DOHH2 (cell line): ENCODE measurements around the gene SPP2.

Experiments used
- EZH2phosphoT487 ChIP-seq: fragments of 200-600 bp; sonication (generic); IDR thresholded peaks from 2 replicates; pipeline ENCODE4 v1.6.1; 2017; ENCODE audit warnings: borderline replicate concordance, mild to moderate bottlenecking, antibody characterized with exemption, low read length, moderate library complexity, mixed read lengths
- TF ChIP-seq, protein P1 (sequence below): fragments of 200-600 bp; sonication (generic); IDR thresholded peaks from one replicate; pipeline ENCODE4 v1.5.1; 2014; ENCODE audit warnings: antibody characterized with exemption, mild to moderate bottlenecking, low read depth, low read length; ENCODE audit not compliant: poor library complexity, severe bottlenecking

DNA sequence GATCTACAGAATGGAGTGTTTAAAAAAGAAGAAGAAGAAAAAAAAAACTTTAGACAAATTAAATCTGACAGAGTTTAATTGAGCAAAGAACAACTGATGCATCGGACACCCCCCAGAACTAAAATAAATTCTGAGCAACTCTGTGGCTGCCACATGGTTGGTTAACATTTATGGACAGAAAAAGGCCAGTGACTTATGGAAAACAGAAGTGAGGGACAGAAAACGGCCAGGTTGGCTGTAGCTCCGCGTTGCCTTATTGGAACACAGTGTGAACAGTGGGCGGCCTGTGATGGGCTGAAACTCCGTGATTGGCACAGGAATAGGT, 75.6 kb downstream of the SPP2 start:
- TF ChIP-seq, protein P1, sequence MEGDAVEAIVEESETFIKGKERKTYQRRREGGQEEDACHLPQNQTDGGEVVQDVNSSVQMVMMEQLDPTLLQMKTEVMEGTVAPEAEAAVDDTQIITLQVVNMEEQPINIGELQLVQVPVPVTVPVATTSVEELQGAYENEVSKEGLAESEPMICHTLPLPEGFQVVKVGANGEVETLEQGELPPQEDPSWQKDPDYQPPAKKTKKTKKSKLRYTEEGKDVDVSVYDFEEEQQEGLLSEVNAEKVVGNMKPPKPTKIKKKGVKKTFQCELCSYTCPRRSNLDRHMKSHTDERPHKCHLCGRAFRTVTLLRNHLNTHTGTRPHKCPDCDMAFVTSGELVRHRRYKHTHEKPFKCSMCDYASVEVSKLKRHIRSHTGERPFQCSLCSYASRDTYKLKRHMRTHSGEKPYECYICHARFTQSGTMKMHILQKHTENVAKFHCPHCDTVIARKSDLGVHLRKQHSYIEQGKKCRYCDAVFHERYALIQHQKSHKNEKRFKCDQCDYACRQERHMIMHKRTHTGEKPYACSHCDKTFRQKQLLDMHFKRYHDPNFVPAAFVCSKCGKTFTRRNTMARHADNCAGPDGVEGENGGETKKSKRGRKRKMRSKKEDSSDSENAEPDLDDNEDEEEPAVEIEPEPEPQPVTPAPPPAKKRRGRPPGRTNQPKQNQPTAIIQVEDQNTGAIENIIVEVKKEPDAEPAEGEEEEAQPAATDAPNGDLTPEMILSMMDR, result no peak
- no peak for TF ChIP-seq EZH2phosphoT487
